Neural cell (in vitro differentiated cells): Measurements from ENCODE around the gene WDR33. TPM values are rescaled to one million over a fixed set of nuclear protein-coding genes. Genes with fewer than 3 reads are reported as not detected.

ENCODE experiments used
- H2AFZ ChIP-seq: fragments of 200-600, 300-800 bp; sonication (generic), shearing (Covaris generic); 2 replicates; pipeline ENCODE4 v1.6.0; 2014; ENCODE audit warnings: low read depth, mild to moderate bottlenecking, antibody characterized with exemption, low read length, moderate library complexity
- H3F3A ChIP-seq: fragments of 200-600 bp; shearing (Covaris generic); 2 replicates; pipeline ENCODE4 v1.6.1; 2016; ENCODE audit warnings: mild to moderate bottlenecking, moderate library complexity, mixed read lengths, antibody characterized with exemption, low read length; ENCODE audit not compliant: insufficient read depth, poor library complexity, severe bottlenecking
- H3K27ac ChIP-seq: fragments of 200-600, 300-800 bp; sonication (generic), shearing (Covaris generic); 2 replicates; pipeline ENCODE4 v1.5.1; 2014; ENCODE audit warnings: mild to moderate bottlenecking, low read length, moderate library complexity
- H3K27me3 ChIP-seq: fragments of 300-800, 200-600 bp; sonication (generic), shearing (Covaris generic); 2 replicates; pipeline ENCODE4 v1.6.0; 2014; ENCODE audit warnings: mild to moderate bottlenecking, low read depth, low read length, moderate library complexity; ENCODE audit not compliant: insufficient read depth
- H3K36me3 ChIP-seq: fragments of 300-800, 200-600 bp; sonication (generic), shearing (Covaris generic); 2 replicates; pipeline ENCODE4 v1.5.1; 2014; ENCODE audit warnings: mild to moderate bottlenecking, antibody characterized with exemption, low read length, moderate library complexity; ENCODE audit not compliant: insufficient read depth
- H3K4me2 ChIP-seq: fragments of 300-800, 200-600 bp; sonication (generic), shearing (Covaris generic); 2 replicates; pipeline ENCODE4 v1.6.0; 2014; ENCODE audit warnings: mild to moderate bottlenecking, low read length
- H3K4me3 ChIP-seq: fragments of 300-800, 200-600 bp; sonication (generic), shearing (Covaris generic); 2 replicates; pipeline ENCODE4 v1.5.1; 2014; ENCODE audit warnings: mild to moderate bottlenecking, low read length, moderate library complexity
- H3K79me2 ChIP-seq: fragments of 200-600 bp; shearing (Covaris generic); replicated peaks from 2 replicates; pipeline ENCODE4 v1.6.0; 2014; ENCODE audit warnings: mild to moderate bottlenecking, low read length, moderate library complexity; ENCODE audit not compliant: insufficient read depth
- H3K9ac ChIP-seq: fragments of 300-800, 200-600 bp; sonication (generic), shearing (Covaris generic); 2 replicates; pipeline ENCODE4 v1.6.1; 2016; ENCODE audit warnings: mild to moderate bottlenecking, low read length, mixed read lengths
- H3K9me2 ChIP-seq: fragments of 200-600 bp; shearing (Covaris generic); 2 replicates; pipeline ENCODE4 v1.6.1; 2016; ENCODE audit warnings: mild to moderate bottlenecking, low read length, mixed read lengths; ENCODE audit not compliant: insufficient read depth
- H3K9me3 ChIP-seq: fragments of 200-600, 300-800 bp; sonication (generic), shearing (Covaris generic); 2 replicates; pipeline ENCODE4 v1.6.1; 2016; ENCODE audit warnings: mild to moderate bottlenecking, mixed run types, low read length, moderate library complexity, mixed read lengths
- H4K20me1 ChIP-seq: fragments of 200-600 bp; shearing (Covaris generic); 2 replicates; pipeline ENCODE4 v1.6.1; 2016; ENCODE audit warnings: mild to moderate bottlenecking, mixed run types; ENCODE audit not compliant: insufficient read depth
- EP300 ChIP-seq: fragments of 450-650 bp; conservative IDR thresholded peaks from 2 replicates; pipeline ENCODE4 v1.6.1; 2014; ENCODE audit warnings: antibody characterized with exemption, mild to moderate bottlenecking, moderate library complexity; ENCODE audit not compliant: poor library complexity, severe bottlenecking
- EZH2 ChIP-seq: fragments of 200-600, 300-800 bp; shearing (Covaris generic), sonication (generic); IDR thresholded peaks from 2 replicates; pipeline ENCODE4 v1.6.1; 2014; ENCODE audit warnings: antibody characterized with exemption, low read length, borderline replicate concordance, mild to moderate bottlenecking; ENCODE audit not compliant: insufficient read depth, poor library complexity, severe bottlenecking
- MXI1 ChIP-seq: fragments of 450-650 bp; conservative IDR thresholded peaks from 2 replicates; pipeline ENCODE4 v1.6.1; 2014; ENCODE audit warnings: antibody characterized with exemption, mild to moderate bottlenecking; ENCODE audit not compliant: poor library complexity, severe bottlenecking
- POLR2AphosphoS5 ChIP-seq: IDR thresholded peaks from 2 replicates; pipeline ENCODE4 v1.6.1; 2012
- RAD21 ChIP-seq: fragments of 450-650 bp; conservative IDR thresholded peaks from 2 replicates; pipeline ENCODE4 v1.6.1; 2014; ENCODE audit warnings: antibody characterized with exemption, mild to moderate bottlenecking, moderate library complexity
- SMC3 ChIP-seq: fragments of 450-650 bp; conservative IDR thresholded peaks from 2 replicates; pipeline ENCODE4 v1.6.1; 2014; ENCODE audit warnings: antibody characterized with exemption, mild to moderate bottlenecking, moderate library complexity; ENCODE audit not compliant: poor library complexity
- TAF1 ChIP-seq: IDR thresholded peaks from 2 replicates; pipeline ENCODE4 v1.6.1; 2012; ENCODE audit warnings: low read depth
- polyA plus RNA-seq: library from polyadenylated mRNA; depleted of rRNA; stranded (reverse); fragments of >200 nt; gene quantifications from 2 replicates; pipeline ENCODE4 v1.2.3, GENCODE V29; 2014
- TF ChIP-seq, protein P1 (sequence below): IDR thresholded peaks from 2 replicates; pipeline ENCODE4 v1.6.1; 2012; ENCODE audit warnings: borderline replicate concordance
- TF ChIP-seq, protein P2 (sequence below): fragments of 450-650 bp; IDR thresholded peaks from 2 replicates; pipeline ENCODE4 v1.5.1; 2014; ENCODE audit warnings: antibody characterized with exemption, mild to moderate bottlenecking, moderate library complexity; ENCODE audit not compliant: poor library complexity, severe bottlenecking

Gene WDR33
- polyA plus RNA-seq, 1 donor from 2014 or later = 58.7 TPM

- Histone ChIP-seq H3K9me2 (no peaks in the 10 kb centered on the region), H3K4me2 (peak overlapping the region; percentile 42), H3F3A (no peaks in the 10 kb centered on the region), H3K27ac (peak overlapping the region; percentile 99), H3K9me3 (no peaks in the 10 kb centered on the region), H3K36me3 (no peaks in the 10 kb centered on the region), H3K79me2 (peaks cover 39% of the 10 kb centered on the region), H4K20me1 (no peaks in the 10 kb centered on the region), H3K9ac (peak overlapping the region; percentile 91), H3K27me3 (no peaks in the 10 kb centered on the region), H2AFZ (peak overlapping the region; percentile 94), H3K4me3 (peak overlapping the region; percentile 72)
- TF ChIP-seq EP300 (peak; percentile 26), SMC3 (no peak)
Measured at GRCh38 chr2:127811397-127812321, 688 bp upstream of the WDR33 start.

DNA sequence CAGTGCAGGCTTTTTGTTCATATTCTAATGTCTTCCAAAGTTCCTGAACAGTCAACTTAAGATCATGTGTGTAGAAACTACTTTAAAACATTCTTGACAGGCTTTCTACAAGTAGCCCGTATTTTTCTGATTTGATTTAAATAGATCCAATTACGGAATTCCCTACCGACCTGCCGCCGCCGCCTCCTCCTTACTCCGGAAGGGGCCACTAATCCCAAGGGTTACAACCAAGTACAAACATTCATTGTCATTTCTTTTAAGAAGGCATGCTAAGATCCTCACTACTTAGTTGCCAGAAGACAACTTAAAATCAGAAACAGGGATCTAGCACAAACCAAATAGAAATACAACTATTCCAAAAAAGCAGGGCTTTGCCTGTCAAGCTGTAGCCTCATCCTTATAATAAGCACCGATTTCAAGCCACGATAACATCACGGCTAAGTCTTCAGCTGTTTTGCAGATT is 784 bp downstream of the WDR33 start:
- H3K9ac ChIP-seq = peak overlapping the region; percentile 91
- H3F3A ChIP-seq = no peaks in the 10 kb centered on the region
- no peaks in the 10 kb centered on the region for H3K9me3 ChIP-seq
- no peaks in the 10 kb centered on the region for H3K36me3 ChIP-seq
- peak overlapping the region; percentile 37 for H2AFZ ChIP-seq
- TF ChIP-seq TAF1 (no peak), SMC3 (no peak), EZH2 (no peak), POLR2AphosphoS5 (no peak), EP300 (no peak), RAD21 (no peak), MXI1 (no peak)
- TF ChIP-seq, protein P1, sequence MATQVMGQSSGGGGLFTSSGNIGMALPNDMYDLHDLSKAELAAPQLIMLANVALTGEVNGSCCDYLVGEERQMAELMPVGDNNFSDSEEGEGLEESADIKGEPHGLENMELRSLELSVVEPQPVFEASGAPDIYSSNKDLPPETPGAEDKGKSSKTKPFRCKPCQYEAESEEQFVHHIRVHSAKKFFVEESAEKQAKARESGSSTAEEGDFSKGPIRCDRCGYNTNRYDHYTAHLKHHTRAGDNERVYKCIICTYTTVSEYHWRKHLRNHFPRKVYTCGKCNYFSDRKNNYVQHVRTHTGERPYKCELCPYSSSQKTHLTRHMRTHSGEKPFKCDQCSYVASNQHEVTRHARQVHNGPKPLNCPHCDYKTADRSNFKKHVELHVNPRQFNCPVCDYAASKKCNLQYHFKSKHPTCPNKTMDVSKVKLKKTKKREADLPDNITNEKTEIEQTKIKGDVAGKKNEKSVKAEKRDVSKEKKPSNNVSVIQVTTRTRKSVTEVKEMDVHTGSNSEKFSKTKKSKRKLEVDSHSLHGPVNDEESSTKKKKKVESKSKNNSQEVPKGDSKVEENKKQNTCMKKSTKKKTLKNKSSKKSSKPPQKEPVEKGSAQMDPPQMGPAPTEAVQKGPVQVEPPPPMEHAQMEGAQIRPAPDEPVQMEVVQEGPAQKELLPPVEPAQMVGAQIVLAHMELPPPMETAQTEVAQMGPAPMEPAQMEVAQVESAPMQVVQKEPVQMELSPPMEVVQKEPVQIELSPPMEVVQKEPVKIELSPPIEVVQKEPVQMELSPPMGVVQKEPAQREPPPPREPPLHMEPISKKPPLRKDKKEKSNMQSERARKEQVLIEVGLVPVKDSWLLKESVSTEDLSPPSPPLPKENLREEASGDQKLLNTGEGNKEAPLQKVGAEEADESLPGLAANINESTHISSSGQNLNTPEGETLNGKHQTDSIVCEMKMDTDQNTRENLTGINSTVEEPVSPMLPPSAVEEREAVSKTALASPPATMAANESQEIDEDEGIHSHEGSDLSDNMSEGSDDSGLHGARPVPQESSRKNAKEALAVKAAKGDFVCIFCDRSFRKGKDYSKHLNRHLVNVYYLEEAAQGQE = no peak
- TF ChIP-seq, protein P2, sequence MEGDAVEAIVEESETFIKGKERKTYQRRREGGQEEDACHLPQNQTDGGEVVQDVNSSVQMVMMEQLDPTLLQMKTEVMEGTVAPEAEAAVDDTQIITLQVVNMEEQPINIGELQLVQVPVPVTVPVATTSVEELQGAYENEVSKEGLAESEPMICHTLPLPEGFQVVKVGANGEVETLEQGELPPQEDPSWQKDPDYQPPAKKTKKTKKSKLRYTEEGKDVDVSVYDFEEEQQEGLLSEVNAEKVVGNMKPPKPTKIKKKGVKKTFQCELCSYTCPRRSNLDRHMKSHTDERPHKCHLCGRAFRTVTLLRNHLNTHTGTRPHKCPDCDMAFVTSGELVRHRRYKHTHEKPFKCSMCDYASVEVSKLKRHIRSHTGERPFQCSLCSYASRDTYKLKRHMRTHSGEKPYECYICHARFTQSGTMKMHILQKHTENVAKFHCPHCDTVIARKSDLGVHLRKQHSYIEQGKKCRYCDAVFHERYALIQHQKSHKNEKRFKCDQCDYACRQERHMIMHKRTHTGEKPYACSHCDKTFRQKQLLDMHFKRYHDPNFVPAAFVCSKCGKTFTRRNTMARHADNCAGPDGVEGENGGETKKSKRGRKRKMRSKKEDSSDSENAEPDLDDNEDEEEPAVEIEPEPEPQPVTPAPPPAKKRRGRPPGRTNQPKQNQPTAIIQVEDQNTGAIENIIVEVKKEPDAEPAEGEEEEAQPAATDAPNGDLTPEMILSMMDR = no peak
- H4K20me1 ChIP-seq = no peaks in the 10 kb centered on the region
- peak overlapping the region; percentile 72 for H3K4me3 ChIP-seq
- peak overlapping the region; percentile 99 for H3K27ac ChIP-seq
- H3K27me3 ChIP-seq = no peaks in the 10 kb centered on the region
- H3K79me2 ChIP-seq = peaks cover 53% of the 10 kb centered on the region
- H3K4me2 ChIP-seq = peak overlapping the region; percentile 42
- no peaks in the 10 kb centered on the region for H3K9me2 ChIP-seq
